ENCODE data around the gene BCAS3. TPM values are rescaled to one million over a fixed set of nuclear protein-coding genes. Genes with fewer than 3 reads are reported as not detected.

BCAS3 gene
- total RNA-seq, 1 donor from 2014 or later, result 29.6 TPM

DNA sequence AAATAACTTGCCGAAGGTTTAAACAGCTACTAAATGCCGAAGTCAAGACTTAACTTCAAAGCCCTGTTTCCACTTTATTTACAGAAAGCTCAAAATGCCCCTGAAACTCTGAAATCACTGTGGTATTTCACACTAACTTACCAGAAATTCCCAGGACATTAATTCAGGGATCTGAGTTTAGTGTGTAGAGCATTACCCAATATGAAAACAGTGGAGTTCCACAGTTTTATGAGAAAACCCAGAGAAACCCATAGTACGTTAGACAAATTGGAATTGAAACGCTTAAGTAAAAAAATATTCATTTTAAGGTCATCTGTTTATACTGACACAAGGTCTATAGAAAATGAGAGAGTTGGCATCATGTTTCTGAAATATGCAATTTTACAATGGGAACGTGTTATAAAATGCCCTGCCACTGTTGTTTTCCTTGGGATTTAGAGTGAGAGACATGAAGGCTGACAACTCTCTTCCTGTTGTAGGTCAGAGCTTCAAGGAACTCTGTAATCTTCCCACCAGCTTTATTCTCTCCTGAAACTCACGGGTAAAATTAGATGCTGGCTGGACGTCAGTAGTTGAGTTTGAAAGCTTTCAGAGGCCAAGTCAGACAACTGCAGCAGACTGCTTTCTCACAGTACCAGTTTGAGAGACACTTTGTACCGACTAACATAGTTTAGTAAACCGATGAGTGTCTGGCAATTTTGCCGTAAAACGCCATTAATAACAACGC is 582.6 kb downstream of the BCAS3 start:
- DNase-seq (no peak), ATAC-seq (peak; percentile 35 to 56)
- Histone ChIP-seq H3K27ac (peak overlapping the region; percentile 61), H3K27me3 (ENCODE audit: low read depth) (no peaks in the 10 kb centered on the region), H3K4me3 (no peak overlapping the region), H3K36me3 (no peaks in the 10 kb centered on the region), H3K9me3 (no peaks in the 10 kb centered on the region), H3K4me1 (peaks cover 3% of the 10 kb centered on the region)
- intact Hi-C loops (cut with DNase I), result no loop called here
- TF ChIP-seq, protein P1, sequence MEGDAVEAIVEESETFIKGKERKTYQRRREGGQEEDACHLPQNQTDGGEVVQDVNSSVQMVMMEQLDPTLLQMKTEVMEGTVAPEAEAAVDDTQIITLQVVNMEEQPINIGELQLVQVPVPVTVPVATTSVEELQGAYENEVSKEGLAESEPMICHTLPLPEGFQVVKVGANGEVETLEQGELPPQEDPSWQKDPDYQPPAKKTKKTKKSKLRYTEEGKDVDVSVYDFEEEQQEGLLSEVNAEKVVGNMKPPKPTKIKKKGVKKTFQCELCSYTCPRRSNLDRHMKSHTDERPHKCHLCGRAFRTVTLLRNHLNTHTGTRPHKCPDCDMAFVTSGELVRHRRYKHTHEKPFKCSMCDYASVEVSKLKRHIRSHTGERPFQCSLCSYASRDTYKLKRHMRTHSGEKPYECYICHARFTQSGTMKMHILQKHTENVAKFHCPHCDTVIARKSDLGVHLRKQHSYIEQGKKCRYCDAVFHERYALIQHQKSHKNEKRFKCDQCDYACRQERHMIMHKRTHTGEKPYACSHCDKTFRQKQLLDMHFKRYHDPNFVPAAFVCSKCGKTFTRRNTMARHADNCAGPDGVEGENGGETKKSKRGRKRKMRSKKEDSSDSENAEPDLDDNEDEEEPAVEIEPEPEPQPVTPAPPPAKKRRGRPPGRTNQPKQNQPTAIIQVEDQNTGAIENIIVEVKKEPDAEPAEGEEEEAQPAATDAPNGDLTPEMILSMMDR (IDR thresholded peaks at IDR 0.05), result no peak

GRCh38 chr17:61261001-61261637 is 583.5 kb downstream of the BCAS3 start:
- TF ChIP-seq, protein P1 (IDR thresholded peaks at IDR 0.05), result no peak
- peak overlapping the region; percentile 61 for H3K27ac ChIP-seq
- intact Hi-C loops (cut with DNase I), result no loop called here

DNA sequence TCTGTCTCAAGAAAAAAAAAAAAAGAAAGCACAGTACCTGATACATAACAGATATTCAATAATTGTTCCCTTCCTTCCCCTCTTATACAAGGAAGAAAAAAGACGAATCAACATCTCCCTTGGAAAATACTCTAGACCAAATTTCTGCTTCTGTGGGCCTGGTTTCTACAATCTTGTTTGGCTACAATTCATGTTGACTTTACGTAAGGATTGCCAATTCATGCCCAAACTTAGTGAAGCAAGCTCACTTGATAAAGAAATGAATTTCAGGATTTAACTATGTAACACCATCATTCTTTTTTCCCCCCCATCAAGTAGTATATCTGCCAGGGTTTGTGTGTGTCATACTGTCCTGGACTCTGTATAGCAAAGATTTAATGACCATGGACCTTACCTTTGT is 587.7 kb downstream of the BCAS3 start:
- Histone ChIP-seq H3K36me3 (no peaks in the 10 kb centered on the region), H3K27ac (no peak overlapping the region), H3K27me3 (ENCODE audit: low read depth) (no peaks in the 10 kb centered on the region), H3K4me1 (no peaks in the 10 kb centered on the region), H3K4me3 (no peak overlapping the region), H3K9me3 (no peaks in the 10 kb centered on the region)
- TF ChIP-seq, protein P1 (IDR thresholded peaks at IDR 0.05), result no peak
- no peak for ATAC-seq
- no peak for DNase-seq
- intact Hi-C loops (cut with DNase I), result no loop called here

More at GRCh38 chr17:61261001-61261637, 583.5 kb downstream of the BCAS3 start:
- no peak for DNase-seq
- Histone ChIP-seq H3K36me3 (no peaks in the 10 kb centered on the region), H3K4me1 (no peaks in the 10 kb centered on the region), H3K27me3 (ENCODE audit: low read depth) (no peaks in the 10 kb centered on the region), H3K4me3 (no peak overlapping the region), H3K9me3 (no peaks in the 10 kb centered on the region)
- no peak for ATAC-seq

DNA sequence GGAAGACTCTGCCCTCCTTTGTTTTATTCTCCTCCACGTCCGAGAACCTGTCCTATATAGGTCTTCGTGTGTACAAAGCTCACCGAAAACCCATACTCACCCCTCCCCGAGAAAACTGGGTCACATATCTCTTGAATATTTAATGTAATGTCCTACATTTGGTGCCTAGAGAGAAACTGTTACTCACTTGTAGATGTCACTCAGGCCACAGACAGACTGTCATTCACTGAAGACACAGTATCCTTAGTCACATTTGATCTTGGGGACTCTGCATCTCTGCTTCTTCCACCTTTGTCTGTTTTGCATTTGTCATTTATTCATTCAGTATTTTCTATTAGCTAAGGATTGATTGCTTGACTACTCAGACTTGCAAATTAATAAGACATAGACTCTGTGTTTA is 590.2 kb downstream of the BCAS3 start:
- DNase-seq, result no peak

DNA sequence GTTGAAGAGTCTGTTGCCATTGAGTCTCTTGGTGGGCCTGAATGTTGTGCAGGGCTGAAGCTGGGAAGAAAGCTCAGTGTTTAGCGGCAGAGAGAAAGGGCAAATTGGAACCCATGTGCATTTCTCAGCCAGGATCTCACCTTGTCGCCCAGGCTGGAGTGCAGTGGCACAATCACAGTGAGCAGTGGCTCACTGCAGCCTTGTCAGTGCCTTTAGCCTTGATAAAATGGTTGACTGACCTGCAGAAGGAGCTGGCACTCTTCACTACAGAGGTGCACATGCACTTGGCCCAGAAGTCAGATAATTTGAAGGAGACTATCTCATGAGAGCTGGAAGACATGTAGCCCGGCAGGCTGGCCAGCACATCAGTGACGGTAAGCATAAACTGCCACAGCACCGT is 597.7 kb downstream of the BCAS3 start:
- DNase-seq, result no peak
- no peak overlapping the region for H3K27ac ChIP-seq
- H3K36me3 ChIP-seq, result no peaks in the 10 kb centered on the region
- intact Hi-C loops (cut with DNase I), result no loop called here
- H3K9me3 ChIP-seq, result no peaks in the 10 kb centered on the region
- TF ChIP-seq, protein P1 (IDR thresholded peaks at IDR 0.05), result no peak
- no peak for ATAC-seq
- H3K4me1 ChIP-seq, result no peaks in the 10 kb centered on the region
- H3K27me3 ChIP-seq (ENCODE audit: low read depth), result no peaks in the 10 kb centered on the region
- no peak overlapping the region for H3K4me3 ChIP-seq

More for the DNA sequence above, 590.2 kb downstream of the BCAS3 start:
- Histone ChIP-seq H3K27ac (no peak overlapping the region), H3K4me1 (no peaks in the 10 kb centered on the region), H3K27me3 (ENCODE audit: low read depth) (no peaks in the 10 kb centered on the region), H3K36me3 (no peaks in the 10 kb centered on the region), H3K9me3 (no peaks in the 10 kb centered on the region), H3K4me3 (no peak overlapping the region)
- no peak for ATAC-seq
- TF ChIP-seq, protein P1 (IDR thresholded peaks at IDR 0.05), result no peak
- intact Hi-C loops (cut with DNase I), result no loop called here
